ENCODE measurements around the gene WSB1. TPM values are rescaled to one million over a fixed set of nuclear protein-coding genes. Genes with fewer than 3 reads are reported as not detected.

WSB1 gene
- polyA plus RNA-seq, 1 of the 3 experiments (the other 2 are of a cell fraction), result 261 TPM

- no peaks in the 10 kb centered on the region for H3K9me3 ChIP-seq
- no peaks in the 10 kb centered on the region for H3K79me2 ChIP-seq (ENCODE audit: insufficient read depth)
- TF ChIP-seq NRF1 (IDR thresholded peaks at IDR 0.05; ENCODE audit: low read depth, low read length) (no peak), SIN3A (IDR thresholded peaks at IDR 0.05; ENCODE audit: borderline replicate concordance, low read depth, low read length) (no peak), EP300 (IDR thresholded peaks at IDR 0.05; ENCODE audit: borderline replicate concordance in 1 of 2, low read depth in 1 of 2, low read length in 1 of 2) (no peak)
- H3K27ac ChIP-seq (ENCODE audit: low read depth in 2 of 2, low read length in 1 of 2), result no peak overlapping the region
- H3F3A ChIP-seq (replicated peaks; ENCODE audit: insufficient read depth), result no peaks in the 10 kb centered on the region
- no peak overlapping the region for H3K9ac ChIP-seq
- WGBS (ENCODE audit: low lambda C conversion rate), result 80% methylated on average over 5 of the region's 5 CpGs
- ChIA-PET POLR2A (interaction anchor here (1.6 kb wide), 1 partner anchor 9 kb away, joined by 5 read pairs; the partner anchor contains the start of gene WSB1), CTCF (interaction anchor here (0.6 to 1.4 kb wide), 3 partner anchors 26 to 49 kb away, joined by 3 read pairs; no protein-coding TSS in a partner anchor)
- H3K36me3 ChIP-seq (replicated peaks in 1 of 2; ENCODE audit: control insufficient read depth in 1 of 2, insufficient read depth in 2 of 2, low read length in 1 of 2), result no peaks in the 10 kb centered on the region
- no peaks in the 10 kb centered on the region for H3K27me3 ChIP-seq (ENCODE audit: insufficient read depth)
- no peaks in the 10 kb centered on the region for H3K4me1 ChIP-seq (ENCODE audit: control insufficient read depth in 1 of 2, insufficient read depth in 2 of 2, low read depth in 1 of 2, low read length in 1 of 2)
- H3K9me2 ChIP-seq, result no peaks in the 10 kb centered on the region
- H3K4me2 ChIP-seq, result no peak overlapping the region
- no peak overlapping the region for H2AFZ ChIP-seq (ENCODE audit: low read depth)
- H4K20me1 ChIP-seq (ENCODE audit: insufficient read depth), result no peaks in the 10 kb centered on the region
- H3K4me3 ChIP-seq (ENCODE audit: low read depth in 2 of 2, low read length in 1 of 2), result no peak overlapping the region
- DNase-seq, result no peak
These were observed 9.0 kb upstream of the WSB1 start for GRCh38 chr17:27284811-27285415.

- no peak for DNase-seq
- WGBS (ENCODE audit: low lambda C conversion rate), result 86% methylated on average over 2 of the region's 2 CpGs
- Histone ChIP-seq H3K9ac (no peak overlapping the region), H3K27ac (ENCODE audit: low read depth in 2 of 2, low read length in 1 of 2) (no peak overlapping the region), H3K36me3 (replicated peaks in 1 of 2; ENCODE audit: control insufficient read depth in 1 of 2, insufficient read depth in 2 of 2, low read length in 1 of 2) (no peaks in the 10 kb centered on the region), H3K9me2 (no peaks in the 10 kb centered on the region), H3K79me2 (ENCODE audit: insufficient read depth) (no peaks in the 10 kb centered on the region), H4K20me1 (ENCODE audit: insufficient read depth) (no peaks in the 10 kb centered on the region), H3K9me3 (no peaks in the 10 kb centered on the region), H3K4me1 (ENCODE audit: control insufficient read depth in 1 of 2, insufficient read depth in 2 of 2, low read depth in 1 of 2, low read length in 1 of 2) (no peaks in the 10 kb centered on the region), H3K4me3 (ENCODE audit: low read depth in 2 of 2, low read length in 1 of 2) (no peak overlapping the region), H3K27me3 (ENCODE audit: insufficient read depth) (no peaks in the 10 kb centered on the region), H3K4me2 (no peak overlapping the region), H3F3A (replicated peaks; ENCODE audit: insufficient read depth) (no peaks in the 10 kb centered on the region), H2AFZ (ENCODE audit: low read depth) (no peak overlapping the region)
- CTCF ChIA-PET, result interaction anchor here (0.7 kb wide), 1 partner anchor 97 kb away, joined by 3 read pairs; no protein-coding TSS in a partner anchor
- POLR2A ChIA-PET, result no interaction called here
- TF ChIP-seq SMC3 (IDR thresholded peaks at IDR 0.05; ENCODE audit: low read depth, low read length) (no peak), EP300 (IDR thresholded peaks at IDR 0.05; ENCODE audit: borderline replicate concordance in 1 of 2, low read depth in 1 of 2, low read length in 1 of 2) (no peak), CTCF (IDR thresholded peaks at IDR 0.05) (no peak), USF1 (IDR thresholded peaks at IDR 0.05; ENCODE audit: borderline replicate concordance, low read depth) (no peak), TCF12 (IDR thresholded peaks at IDR 0.05) (no peak), TEAD4 (IDR thresholded peaks at IDR 0.05; ENCODE audit: borderline replicate concordance, insufficient read depth) (no peak), RXRA (IDR thresholded peaks at IDR 0.05; ENCODE audit: borderline replicate concordance, low read depth) (no peak), ZBTB33 (IDR thresholded peaks at IDR 0.05; ENCODE audit: borderline replicate concordance, low read depth) (no peak), YY1 (IDR thresholded peaks at IDR 0.05; ENCODE audit: low read depth) (no peak), EZH2phosphoT487 (IDR thresholded peaks at IDR 0.05; ENCODE audit: borderline replicate concordance, low read depth) (no peak), SIN3A (IDR thresholded peaks at IDR 0.05; ENCODE audit: borderline replicate concordance, low read depth, low read length) (no peak), FOXJ3 (CRISPR knock-in tag; IDR thresholded peaks at IDR 0.05) (no peak), CHD2 (IDR thresholded peaks at IDR 0.05; ENCODE audit: low read length, partially characterized antibody) (no peak), MEF2A (IDR thresholded peaks at IDR 0.05; ENCODE audit: borderline replicate concordance, low read depth) (no peak), FOSL2 (IDR thresholded peaks at IDR 0.05; ENCODE audit: borderline replicate concordance, low read depth) (no peak), USF2 (IDR thresholded peaks at IDR 0.05; ENCODE audit: borderline replicate concordance, low read depth, low read length) (no peak), GATA2 (CRISPR knock-in tag; IDR thresholded peaks at IDR 0.05) (no peak), IRF3 (IDR thresholded peaks at IDR 0.05; ENCODE audit: low read depth, low read length) (no peak), ELF1 (IDR thresholded peaks at IDR 0.05) (no peak), TAF1 (IDR thresholded peaks at IDR 0.05; ENCODE audit: borderline replicate concordance, low read depth, low read length) (no peak)
These were observed 8.4 kb upstream of the WSB1 start for GRCh38 chr17:27285516-27285915.
